Fibroblast of upper back skin (primary cell): ENCODE data around the gene SYPL1.

Experiments used
- DNase-seq: peaks from one replicate; pipeline ENCODE4 v3.0.0-alpha.2; 2013

The SYPL1 gene

DNA sequence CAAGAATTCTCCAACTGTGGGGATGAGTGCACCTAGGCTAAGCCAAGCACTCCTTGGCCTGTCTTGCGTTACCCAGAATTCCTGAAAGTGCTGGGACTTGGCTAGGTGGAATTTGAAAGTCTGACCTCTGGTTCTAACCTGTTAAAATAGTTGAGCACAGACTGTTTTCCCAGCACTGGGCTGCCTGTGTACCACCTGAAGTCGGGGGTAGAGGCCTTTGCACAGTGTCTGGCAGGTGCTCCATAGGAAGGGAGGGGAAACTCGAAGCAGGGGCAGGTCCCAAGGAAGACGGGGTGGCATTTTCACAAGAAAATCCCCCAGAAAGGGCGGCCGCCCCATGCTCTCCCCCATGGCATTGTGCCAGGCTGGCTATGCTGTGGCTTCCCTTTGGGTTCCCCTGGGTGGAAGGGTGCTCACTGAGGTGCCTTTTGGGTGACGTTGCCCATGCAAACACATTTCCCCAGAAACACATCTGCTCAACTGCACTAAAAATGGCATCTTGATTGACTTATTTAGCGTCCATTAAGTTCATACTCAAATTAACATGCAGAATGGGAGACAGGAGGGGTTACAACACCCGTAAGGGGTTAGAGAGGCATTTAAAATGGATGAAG lies 62.9 kb downstream of the SYPL1 start:
- no peak for DNase-seq

DNA sequence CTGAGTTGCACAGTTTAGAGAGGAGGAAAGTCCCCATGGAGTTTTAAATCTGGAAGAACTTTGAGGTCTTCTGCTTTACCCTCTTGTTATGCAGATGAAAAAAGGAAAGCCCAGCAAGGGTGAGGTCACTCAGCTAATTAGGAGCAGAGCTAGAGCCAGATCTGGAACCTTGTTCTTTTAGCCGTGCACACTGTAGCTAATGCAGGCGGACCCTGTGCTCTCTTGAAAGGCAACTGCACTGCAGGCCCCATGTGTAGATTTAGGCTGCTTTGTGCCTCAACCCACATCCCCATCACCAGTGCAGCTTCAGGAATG lies 63.4 kb downstream of the SYPL1 start:
- DNase-seq = no peak

DNA sequence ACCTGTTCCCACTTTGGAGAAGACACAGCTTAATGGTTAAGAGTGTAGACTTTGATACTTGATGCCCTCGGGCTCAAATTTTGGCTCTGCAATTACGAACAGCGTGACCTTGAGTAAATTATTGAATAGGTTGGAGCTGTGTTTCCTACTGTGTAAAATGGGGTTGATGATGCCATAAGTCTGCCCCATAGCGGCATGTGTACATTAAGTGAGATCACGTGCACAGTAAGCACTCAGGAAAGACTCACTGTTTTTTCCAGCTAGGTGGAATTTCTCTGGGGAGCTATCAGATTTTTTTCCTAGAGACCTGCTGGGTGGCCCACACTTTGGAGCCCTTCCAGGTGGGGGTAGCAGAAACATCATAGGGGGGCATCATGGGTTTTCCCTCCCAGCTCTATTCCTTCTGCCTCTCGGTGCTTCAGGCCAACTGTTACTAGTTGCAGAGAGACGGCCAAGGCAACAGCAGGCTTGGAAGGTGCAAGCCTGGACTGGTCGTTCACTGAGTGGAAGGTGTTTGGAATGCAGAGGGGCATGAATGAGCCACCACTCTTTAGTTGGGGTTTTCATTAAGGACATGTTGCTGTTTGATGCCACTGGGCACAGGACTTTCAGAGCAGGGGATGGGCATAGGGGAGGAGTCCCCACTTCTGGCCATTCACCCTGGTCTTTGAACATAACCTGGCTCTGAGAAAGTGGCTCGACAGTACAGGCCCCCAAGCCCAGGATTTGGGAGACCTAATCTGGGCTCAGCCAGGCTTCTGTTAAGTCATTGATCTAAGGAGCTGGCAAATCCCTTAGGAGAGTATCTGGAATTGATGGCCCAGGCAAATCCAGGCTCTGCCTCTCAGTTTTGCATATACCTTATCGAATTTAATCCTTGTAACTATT lies 64.0 kb downstream of the SYPL1 start:
- no peak for DNase-seq

DNA sequence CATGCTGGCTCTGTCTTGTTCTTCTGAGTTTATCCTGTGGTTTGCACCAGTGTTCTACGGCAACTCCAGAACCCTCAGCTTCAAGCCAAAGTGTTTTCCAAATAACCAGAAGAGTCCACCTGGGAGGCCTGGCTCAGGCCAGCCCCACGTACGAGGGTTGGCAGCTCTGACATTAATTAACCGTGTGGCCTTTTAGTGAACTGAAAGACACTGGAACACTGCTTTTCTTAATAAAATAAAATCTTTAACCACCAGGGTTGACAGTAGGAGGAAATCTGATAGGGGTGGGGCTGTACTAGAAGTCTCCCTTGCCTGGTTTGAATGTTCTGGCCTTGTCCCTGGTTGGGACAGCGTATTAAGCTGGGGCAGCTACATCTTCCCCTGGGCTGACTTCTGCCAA lies 64.9 kb downstream of the SYPL1 start:
- no peak for DNase-seq

DNA sequence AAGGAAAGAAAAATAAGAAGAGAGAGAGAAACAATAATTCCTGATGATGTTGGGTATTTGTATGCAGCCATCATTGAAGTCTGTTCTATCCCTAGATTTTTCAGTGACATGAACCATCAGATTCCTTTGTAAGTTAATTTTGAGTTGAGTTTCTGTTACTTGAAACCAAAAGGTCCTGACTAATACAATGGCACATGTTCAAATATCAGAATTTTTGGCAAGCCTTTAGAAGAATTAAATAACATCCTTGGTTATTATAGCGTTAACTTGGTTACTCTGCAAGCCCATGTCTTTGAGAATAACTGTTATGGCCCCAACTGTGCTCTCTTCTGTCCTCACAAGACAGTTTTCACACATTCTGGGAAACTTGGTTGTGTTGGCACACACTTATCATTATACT lies 66.5 kb downstream of the SYPL1 start:
- DNase-seq = peak; percentile 76

DNA sequence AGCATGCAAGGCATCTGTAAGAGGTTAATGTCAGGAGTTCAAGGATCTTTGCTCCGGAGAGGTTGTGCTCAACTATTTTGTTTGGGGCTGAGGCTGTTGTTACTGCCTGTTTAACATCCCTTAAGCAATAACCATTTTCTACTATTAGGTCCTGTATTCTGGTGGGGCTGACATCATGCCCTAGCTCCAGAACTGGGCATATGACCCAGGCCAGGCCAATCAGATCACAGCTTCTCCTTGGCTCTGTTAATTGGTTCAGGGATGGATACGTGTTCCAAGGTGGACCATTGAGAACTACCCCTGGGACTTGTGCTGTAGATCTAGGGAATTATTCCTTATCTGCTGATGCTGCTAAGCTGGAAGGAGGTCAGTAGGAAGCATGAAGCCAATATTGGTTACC lies 67.0 kb downstream of the SYPL1 start:
- DNase-seq = no peak

DNA sequence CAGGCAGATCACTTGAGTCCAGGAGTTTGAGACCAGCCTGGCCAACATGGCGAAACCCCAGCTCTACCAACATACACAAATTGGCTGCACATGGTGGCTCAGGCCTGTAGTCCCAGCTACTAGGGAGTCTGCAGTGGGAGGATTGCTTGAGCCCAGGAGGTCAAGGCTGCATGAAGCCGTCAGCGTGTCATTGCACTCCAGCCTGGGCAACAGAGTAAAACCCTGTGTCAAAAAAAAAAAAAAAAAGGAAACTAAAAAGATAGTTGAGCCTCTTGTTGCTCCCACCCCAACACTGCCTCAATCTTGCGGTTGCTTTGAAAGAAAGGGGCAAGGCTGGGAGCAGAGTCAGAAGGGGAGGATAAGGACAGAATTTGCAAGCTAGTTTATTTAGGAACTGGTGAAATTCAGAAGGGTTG lies 69.9 kb downstream of the SYPL1 start:
- no peak for DNase-seq

DNA sequence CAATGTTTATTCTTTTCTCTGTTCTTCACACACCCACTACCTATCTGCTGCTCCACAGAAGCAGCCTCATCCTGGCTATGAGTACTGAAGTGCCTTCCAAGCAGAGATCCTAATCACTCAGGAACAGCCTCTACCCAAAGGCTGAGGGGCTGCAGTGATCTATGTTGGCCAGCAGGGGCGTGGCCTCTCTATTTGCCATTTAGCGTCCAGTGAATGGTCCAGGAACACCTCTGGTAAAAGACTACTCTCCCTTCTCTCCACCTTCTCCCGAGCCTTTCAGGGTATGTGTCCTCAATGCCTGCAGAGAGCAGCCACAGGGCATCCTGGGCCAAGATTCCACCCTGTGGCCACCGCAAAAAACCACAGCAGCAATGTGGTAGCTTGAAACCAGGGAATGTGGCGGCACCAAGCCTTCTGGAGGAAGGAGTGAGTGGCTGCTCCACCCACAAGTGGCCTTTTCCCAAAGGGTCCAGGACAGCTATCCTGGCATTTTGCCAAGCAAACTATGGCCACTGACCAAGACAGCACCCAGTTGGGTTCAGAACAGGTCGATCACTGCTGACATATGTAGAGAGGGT lies 70.9 kb downstream of the SYPL1 start:
- DNase-seq = peak; percentile 29
